HG02763 (cell line): ENCODE results near the gene ATRNL1.
"Not testable (repeated sequence)": the region's sequence is repeated elsewhere in the genome, so short reads cannot be mapped to it uniquely, and the experiment has no call there.

Experiments used
- ATAC-seq: cut with Tn5 transposase; IDR thresholded peaks from one replicate; pipeline ENCODE4 v1.9.1; 2021; ENCODE audit warnings: mild to moderate bottlenecking, moderate library complexity; ENCODE audit not compliant: unreplicated experiment

The ATRNL1 gene

DNA sequence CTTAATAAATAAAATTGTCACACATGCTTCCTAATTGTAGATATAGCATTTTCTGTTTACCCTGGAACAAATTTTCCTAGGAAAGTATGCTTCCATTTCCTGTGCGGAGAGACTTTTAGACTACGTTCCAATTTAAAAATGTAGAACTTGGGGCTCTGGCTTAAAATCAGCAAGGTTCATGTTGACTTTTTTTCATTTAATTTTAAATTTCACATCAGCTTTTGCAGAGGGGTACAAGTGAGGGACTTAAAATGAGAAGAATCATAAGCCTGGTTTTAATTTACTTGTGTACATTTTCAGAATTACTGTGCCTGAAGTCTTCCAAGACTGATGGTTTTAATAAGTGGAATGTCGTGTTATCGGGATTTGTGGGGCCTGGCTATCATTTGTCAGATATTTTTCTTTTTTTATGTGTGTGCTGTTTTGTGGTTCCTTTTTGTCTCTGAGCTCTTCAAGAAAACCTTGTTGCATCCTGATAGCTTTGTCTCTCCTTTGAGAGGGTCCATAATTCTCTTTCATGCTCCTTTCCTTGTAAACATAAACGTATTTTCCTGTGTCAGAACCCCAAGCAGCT, 8.8 kb upstream of the ATRNL1 start:
- ATAC-seq: no peak

DNA sequence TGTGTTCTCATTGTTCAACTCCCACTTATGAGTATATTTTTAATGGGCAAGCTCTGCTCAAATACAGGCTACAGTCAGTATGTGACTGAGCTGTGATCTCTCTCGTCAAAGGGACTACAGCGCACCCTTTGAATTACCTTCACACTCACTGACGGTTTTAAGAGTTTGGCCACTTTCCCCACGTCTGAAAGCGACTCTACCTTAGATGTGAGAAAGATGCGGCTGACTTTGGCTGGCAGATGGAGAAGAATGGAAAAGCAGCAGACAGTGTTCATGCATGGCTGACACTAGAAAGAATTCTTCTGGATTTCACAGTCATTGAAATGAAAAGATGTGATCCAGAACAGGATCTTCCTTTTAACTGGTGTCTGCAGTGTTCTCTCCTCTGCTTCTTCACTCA, 2.0 kb upstream of the ATRNL1 start:
- no peak for ATAC-seq

DNA sequence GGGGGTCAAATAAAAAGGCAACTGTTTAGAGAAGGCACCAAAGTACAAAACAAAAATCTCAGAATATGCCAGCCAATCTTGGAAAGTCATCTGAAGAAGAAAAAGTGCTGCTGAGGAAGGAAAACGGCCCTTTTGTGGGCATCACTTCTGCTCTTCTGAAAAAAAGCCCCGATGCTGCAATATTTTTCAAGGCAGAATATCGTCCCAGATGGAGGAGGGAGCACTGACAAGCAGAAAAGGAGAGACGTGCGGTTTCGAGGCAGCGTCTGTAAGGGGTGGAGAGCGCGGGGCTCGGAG, 959 bp upstream of the ATRNL1 start:
- peak; percentile 8 for ATAC-seq

DNA sequence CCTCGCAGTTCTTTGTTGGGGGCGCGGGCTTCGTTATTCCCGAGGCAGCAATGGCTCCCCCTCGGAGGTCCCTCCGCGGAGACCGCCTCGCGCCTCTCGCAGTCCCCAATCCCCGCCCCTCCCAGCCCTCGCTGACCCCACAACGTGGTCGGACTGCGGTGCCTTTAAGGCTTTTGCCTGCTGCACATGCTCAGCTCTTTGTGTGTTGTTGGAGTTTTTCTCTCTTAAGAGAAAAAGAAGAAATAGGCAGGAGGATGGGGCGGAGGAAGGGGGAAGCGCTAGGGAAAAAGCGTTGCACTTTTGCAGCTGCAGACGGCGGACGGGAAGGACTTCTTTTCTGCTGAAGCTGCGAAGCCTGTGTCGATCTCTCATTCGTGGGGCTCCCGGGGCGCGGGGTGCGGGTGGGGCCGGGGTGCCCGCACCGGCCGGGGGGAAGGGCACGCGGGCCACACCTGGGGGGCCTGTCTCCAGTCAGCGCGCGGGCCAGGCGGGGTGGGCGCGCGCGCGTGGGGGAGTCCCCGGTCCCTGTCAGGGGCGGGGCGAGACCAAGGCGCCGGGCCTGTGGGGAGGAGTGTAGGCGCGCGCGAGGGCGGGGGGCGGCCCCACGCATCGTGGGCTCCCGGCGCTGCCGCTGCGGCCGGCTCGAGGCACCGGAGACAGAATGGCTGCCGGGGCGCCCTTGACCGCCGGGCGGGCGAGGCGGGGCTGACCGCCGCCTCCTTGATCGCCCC, 445 bp upstream of the ATRNL1 start:
- peak; percentile 63 for ATAC-seq

DNA sequence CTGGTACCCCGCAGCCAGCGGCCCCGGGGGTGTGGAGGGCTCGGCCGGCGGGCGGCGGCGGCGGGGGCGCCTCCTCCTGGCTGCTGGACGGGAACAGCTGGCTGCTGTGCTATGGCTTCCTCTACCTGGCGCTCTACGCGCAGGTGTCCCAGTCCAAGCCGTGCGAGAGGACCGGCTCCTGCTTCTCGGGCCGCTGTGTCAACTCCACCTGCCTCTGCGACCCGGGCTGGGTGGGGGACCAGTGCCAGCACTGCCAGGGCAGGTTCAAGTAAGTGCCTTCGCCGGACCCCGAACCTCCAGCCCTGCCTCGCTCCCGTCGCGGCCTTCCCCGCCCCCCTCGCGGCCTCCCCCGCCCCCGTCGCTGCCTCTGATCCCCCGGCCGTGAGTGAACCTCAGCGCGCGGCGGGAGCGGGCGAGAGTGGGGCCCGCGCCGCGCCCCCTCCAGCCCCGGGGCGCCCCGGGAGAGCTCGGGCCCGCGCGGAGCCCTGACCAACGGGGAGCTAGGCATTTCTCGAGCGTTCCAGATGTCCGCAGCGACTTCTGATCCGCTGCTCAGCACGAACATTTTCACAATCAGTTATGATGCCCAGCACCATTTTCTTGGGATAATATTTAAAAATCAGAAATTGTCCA, 727 bp downstream of the ATRNL1 start:
- ATAC-seq: peak; percentile 31

DNA sequence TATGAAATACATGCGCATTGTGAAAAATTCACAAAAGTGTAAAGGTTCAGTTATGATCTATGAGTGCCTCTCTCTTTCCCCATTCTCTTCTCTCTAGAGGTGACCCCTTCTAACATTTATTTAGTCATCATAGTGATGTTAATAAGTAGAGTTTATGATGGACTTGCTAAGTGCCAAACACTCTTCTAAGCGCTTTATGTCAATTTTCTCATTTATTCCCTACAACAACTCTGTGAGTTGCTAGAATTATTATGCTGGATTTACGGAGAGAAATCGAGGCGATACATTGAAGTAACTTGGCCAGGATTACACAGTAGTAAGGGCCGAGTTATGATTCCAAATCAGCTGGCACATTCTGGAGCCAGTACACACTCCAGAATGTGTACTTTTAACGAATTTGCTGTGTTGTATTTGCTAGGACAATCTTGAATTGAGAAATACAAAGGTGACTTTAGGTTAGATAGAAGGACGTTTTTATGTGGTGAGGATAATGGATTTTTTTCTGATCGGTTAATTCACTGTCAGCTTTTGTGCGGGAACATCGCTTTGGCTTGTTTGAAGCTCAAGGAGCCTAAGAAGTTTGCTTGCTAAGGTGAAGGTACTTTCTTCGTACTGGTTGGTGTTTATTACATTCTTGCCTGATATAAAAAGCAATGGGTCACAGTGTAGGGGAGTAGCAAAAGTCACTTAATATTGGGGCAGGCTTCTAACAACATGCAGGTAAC, 1.4 kb downstream of the ATRNL1 start:
- no peak for ATAC-seq

DNA sequence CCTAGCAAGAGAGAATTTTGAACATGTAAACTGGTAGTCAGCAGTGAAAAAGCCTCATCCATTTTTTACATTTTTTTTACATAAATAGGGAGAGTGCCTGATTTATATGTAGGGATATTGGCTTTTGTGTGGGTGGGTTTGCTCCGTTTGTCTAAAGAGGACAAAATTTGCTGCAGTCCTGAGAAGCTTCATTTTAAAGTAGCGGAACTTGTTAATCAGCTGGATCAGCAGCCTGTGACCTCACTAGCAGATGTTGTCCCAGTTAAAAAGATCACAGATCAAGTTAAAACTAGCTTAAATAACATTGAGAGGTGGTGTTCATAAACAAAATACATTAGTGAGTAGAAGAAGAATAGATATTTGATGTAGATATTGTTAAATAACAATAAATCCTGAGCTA, 2.6 kb downstream of the ATRNL1 start:
- no peak for ATAC-seq

DNA sequence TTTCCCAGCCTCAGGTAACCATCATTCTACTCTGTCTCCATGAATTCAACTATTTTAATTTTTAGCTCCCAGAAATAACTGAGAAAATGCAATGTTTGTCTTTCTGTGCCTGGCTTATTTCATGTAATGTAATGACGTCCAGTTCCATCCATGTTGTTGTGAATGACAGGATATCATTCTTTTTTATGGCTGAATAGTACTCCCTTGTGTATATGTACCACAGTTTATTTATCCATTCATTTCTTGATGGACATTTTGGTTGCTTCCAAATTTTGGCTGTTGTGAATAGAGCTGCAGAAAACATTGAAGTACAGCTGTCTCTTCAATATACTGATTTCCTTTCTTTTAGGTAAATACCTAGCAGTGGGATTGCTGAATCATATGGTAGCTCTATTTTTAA, 10.5 kb downstream of the ATRNL1 start:
- no peak for ATAC-seq

DNA sequence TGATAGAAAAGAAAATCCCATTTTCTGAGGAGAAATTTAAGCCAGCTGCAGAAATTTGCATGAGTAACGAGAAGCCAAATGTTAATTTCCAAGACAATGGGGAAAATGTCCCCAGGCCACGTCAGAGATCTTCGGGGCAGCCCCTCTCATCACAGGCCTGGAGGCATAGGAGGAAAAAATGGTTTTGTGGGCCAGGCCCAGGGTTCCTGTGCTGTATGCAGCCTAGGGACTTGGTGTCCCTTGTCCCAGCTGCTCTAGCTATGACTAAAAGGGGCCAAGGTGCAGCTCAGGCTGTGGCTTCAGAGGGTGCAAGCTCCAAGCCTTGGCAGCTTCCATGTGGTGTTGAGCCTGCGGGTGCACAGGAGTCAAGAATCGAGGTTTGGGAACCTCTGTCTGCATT, 12.2 kb downstream of the ATRNL1 start:
- ATAC-seq: not testable (repeated sequence)

DNA sequence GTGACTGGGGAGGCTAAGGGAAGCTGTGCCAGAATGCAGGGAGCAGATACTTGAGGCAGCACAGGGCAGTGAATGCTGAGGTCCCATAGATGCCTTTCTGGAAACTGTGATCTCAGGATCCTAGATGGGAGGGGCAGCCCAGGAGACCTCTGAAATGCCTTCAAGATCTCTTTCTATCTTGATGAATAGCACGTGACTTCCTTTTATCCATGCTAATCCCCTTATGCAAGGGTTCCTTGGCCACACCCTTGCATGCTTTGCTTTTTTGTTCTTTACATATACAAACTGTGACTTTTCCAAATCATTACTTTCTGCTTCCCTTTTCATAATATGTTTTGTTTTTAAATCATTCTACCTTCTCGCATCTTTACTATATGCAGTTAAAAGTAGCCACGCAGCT, 14.7 kb downstream of the ATRNL1 start:
- no peak for ATAC-seq

DNA sequence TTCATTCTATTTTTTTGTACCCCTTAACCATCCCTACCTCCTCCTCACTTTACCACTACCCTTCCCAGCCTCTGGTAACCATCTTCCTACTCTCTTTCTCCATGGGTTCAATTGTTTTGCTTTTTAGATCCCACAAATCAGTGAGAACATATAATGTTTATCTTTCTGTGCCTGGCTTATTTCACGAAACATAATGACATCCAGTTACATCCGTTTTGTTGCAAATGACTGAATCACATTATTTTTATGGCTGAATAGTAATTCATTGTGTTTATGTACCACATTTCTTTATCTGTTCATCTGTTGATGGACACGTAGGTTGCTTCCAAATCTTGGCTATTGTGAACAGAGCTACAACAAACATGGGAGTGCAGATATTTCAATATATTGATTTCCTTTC, 24.1 kb downstream of the ATRNL1 start:
- ATAC-seq: no peak

DNA sequence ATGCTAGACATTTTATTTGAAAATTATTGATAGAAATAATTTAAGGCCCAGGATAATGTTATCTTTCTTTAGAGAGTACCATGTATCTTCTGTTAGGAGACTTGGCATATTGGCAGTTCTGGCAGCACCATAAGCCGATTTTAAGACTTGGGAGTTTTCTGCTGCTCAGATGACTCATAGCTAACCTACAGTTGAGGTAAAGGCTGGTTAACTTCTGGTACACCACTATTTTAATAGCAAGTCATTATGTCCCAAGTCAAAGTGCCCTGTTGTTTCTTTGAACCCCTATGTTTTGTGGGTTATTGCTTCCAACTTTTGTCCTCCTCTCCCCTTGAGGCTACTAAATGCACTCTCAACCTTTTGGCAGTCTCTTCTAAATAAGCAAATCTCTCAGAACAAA, 25.2 kb downstream of the ATRNL1 start:
- ATAC-seq: no peak

DNA sequence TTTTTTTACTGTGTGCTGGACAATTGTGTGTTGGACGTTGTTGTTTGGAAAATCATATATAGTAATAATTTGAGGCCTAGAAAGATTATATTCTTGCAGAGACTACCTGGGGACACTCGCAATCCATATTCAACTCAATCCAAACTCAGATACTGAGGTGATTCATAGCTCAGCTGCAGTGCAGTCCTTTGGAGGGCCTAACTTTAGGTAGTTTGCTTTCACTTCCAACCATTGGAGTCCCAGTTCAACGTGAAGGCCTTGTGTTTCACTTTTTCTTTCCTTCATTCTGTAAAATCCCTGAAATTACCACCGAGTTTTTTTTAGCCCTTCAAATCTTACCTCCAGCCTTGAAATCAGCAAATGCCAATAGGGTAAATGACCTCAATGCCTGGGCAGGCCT, 32.3 kb downstream of the ATRNL1 start:
- ATAC-seq: no peak

DNA sequence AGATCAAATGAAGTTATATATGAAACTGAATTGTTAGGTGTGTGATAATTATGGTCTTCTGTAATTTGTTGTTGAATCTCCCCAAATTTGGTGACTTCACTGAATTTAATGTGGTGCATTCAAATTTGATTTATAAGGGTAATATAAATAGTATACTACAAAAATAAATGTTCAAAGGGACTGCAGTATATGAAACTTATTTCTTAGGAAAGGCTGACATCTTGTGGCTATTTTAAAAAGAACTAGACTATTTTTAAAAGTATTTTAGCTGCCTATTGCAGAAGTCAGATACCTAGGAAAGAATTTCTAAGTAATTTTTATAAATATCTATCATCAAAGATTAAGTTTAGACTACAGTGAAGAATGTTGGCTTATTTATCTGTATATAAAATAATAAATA, 36.6 kb downstream of the ATRNL1 start:
- ATAC-seq: no peak

DNA sequence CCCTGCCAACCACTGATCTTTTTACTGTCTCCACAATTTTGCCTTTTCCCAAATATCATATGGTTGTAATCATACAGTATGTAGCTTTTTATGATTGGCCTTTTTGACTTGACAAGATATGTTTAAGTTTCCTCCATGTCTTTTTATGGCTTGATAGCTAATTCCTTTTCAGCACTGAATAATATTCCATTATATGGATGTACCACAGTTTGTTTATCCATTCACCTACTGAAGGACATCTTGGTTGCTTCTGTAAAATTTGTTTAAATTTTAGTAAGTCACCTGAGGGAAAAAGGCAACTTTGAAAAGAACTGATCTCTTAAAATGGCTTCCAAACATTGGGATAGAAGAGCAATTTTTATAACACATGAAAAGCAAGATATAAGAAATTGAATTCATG, 43.5 kb downstream of the ATRNL1 start:
- no peak for ATAC-seq

DNA sequence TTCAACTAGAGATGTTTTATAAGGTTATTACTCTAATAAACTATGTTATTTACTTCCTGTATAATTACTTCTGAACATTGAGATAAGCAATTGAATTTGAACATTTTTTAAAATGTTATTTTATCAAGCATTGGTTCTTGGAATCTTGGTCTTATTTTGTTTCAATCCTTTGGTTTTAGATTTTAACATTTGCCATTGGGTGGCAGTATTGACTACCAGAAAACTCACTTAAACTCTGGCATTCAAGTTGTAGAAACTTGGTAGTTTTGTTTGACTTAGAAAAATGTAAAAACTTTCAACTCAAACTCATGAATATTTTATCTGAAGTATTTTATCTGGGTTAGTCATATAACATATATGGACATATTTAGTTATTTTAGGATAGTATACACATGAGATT, 48.1 kb downstream of the ATRNL1 start:
- ATAC-seq: no peak

DNA sequence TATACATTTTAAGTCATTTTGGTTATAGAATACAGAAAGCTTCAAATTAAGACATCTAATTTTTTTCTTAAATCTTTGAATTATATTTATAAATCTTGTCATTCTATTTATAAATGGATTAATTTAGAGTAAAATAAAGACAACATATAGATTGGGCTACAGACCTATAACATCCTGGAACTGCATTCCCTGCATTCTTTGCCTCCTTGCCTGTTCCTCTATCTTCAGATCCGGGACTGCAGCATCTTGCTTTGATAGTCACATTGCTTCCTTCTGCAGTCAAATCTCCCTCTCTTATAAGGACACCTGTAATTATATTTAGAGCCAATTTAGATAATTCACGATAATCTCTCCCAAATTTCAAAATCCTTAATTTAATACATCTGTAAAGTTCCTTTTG, 64.2 kb downstream of the ATRNL1 start:
- no peak for ATAC-seq

DNA sequence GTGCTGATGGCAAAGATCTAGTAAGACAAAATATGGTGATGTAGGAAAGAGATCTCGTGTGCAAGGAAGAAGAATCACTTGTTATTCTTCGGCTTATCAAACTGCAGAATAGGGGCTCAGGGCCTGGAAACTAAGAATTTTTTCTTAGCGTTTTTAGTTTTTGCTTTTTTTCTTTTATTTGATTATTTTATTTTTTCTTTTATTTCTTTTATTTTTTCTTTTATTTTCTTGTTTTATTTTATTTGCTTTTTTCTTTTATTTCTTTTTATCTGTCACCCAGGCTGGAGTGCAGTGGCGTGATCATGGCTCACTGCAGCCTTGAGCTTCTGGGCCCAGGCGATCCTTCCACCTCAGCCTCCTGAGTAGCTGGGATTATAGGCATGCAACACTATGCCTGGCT, 70.0 kb downstream of the ATRNL1 start:
- no peak for ATAC-seq

DNA sequence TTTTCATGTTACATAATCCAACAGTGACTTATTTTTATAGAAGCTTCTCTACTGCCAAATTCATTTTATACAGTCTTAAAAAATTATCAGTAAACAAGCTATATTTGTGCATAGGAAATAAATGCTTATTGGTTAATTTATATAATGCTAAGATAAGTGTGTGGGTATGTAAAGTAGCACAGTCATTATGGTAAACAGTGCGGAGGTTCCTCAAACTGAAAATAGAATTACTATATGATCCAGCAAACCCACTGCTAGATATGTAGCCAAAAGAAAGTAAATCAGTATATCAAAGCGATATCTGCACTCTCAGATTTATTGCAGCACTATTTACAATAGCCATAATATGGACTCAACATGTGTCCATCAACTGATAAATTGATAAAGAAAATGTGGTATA, 71.1 kb downstream of the ATRNL1 start:
- ATAC-seq: no peak

DNA sequence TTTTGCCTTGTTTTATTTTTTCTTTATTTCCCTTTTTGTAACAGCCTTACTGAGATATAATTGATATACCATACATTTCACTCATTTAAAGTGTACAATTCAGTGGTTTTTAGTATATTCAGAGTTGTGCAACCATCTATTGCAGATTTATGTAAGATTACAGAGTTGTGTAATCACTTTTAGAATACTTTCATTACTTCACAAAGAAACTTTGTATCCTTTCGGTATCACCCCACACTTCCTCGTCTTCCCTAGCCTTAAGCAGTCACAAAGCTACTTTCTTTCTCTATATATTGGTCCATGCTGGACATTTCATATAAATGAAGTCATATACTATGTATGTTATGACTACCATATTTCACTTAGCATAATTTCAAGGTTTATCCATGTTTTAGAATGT, 74.6 kb downstream of the ATRNL1 start:
- no peak for ATAC-seq

DNA sequence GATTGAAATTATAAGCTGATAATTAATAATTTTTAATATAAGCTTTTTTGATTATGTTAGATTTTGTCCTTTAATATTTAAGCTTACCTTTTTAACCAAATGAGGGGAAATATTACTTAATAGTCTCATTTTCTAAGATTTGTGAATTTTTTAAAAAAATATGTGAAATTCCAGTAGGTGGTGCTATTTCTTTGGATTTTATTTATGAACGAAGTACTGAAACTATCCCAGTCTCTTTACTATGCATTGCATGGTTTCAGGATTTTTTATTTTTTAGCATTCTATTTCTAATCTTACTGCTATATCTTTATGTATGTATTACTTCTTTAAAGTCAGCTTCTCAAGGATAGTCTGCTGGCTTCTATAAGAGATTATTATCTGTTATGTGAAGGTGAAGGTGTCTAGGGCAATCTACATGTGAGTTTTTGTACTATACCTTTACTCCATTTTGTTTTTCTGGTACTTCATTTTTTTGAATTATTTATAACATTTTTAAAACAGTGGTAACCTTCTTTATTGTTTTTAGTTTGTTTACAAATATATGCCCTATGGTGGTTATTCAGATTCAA, 78.3 kb downstream of the ATRNL1 start:
- ATAC-seq: no peak

DNA sequence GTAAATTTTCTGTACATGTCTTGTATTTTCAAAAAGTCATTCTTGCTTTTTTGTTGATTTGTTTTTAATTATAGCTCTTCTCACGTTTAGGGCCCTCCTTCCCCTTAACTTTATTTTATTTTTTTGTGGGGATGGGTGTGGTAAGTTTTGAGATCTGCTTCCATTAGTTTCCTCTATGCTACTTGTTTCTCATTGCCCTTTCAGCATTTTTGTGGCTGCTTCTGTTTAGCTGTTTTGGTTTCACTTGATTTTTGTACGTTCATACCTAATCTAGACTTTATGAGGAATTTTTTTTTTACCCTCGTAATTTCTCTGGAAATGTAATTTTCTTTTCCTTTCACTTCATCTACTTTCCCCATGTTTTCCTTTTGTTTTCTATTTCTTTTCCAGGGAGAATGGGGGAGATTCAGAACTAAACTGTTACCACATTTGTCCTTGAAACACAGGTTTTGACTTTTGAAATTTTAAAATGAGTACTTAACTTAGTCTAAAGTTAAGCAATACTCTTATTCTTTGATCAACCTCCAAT, 80.8 kb downstream of the ATRNL1 start:
- no peak for ATAC-seq
